Neuron (in vitro differentiated cells): ENCODE measurements around the gene PIM3.
"Not testable (repeated sequence)": the region's sequence is repeated elsewhere in the genome, so short reads cannot be mapped to it uniquely, and the experiment has no call there.

Experiments
- H2AFZ ChIP-seq: one replicate; pipeline ENCODE4 v1.6.1; 2013; ENCODE audit warnings: low read depth, mild to moderate bottlenecking, inconsistent platforms, low read length, moderate library complexity
- H3K27me3 ChIP-seq: one replicate; pipeline ENCODE4 v1.6.1; 2013; ENCODE audit warnings: low read length; ENCODE audit not compliant: insufficient read depth
- H3K36me3 ChIP-seq: one replicate; pipeline ENCODE4 v1.6.1; 2013; ENCODE audit warnings: low read length; ENCODE audit not compliant: insufficient read depth
- H3K4me1 ChIP-seq: one replicate; pipeline ENCODE4 v1.6.1; 2013; ENCODE audit warnings: low read length; ENCODE audit not compliant: insufficient read depth
- H3K4me3 ChIP-seq: 2 replicates; pipeline ENCODE4 v1.5.1; 2013; ENCODE audit warnings: mild to moderate bottlenecking, low read length, moderate library complexity
- H3K9me3 ChIP-seq: one replicate; pipeline ENCODE4 v1.6.1; 2013; ENCODE audit warnings: low read length

PIM3 gene

DNA sequence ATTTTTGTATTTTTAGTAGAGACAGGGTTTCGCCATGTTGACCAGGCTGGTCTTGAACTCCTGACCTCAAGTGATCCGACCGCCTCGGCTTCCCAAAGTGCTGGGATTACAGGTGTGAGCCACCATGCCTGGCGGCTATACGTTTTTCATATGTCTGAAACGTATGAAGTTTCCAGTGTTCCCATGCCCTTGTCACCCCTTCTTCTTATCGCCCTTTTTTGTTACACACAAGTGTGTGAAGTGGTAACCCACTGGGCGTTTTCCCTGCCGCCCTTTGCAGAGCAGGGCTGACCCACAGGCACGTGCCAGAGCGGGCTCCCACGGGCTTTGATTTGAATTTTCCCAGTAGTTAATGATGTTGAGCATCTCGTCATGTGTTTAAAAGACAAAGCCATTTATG lies 17.0 kb downstream of the PIM3 start:
- no peaks in the 10 kb centered on the region for H3K27me3 ChIP-seq
- H3K4me3 ChIP-seq = no peak overlapping the region
- no peaks in the 10 kb centered on the region for H3K36me3 ChIP-seq
- H3K9me3 ChIP-seq = peaks cover 1% of the 10 kb centered on the region
- H2AFZ ChIP-seq = no peak overlapping the region
- H3K4me1 ChIP-seq = no peaks in the 10 kb centered on the region

- no peaks in the 10 kb centered on the region for H3K36me3 ChIP-seq
- no peaks in the 10 kb centered on the region for H3K4me1 ChIP-seq
- no peak overlapping the region for H2AFZ ChIP-seq
- H3K27me3 ChIP-seq = peaks cover 8% of the 10 kb centered on the region
- no peak overlapping the region for H3K4me3 ChIP-seq
- peaks cover 2% of the 10 kb centered on the region for H3K9me3 ChIP-seq
Measured at GRCh38 chr22:49979587-49980264, 19.2 kb downstream of the PIM3 start.

DNA sequence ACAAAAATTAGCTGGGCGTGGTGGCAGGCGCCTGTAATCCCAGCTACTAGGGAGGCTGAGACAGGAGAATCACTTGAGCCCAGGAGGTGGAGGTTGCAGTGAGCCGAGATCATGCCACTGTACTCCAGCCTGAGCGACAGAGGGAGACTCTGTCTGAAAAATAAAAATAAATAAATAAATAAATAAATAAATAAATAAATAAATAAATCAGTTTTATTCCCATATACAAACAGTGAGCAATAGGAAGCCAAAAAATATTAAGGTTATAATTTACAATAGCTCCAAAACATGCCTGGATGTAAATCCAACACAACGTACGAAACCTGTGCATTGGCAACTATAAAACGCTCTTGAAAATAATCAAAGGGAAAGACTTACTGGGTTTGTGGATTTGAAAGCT lies 21.2 kb downstream of the PIM3 start:
- not testable (repeated sequence) for H3K36me3 ChIP-seq, H3K4me3 ChIP-seq, H3K4me1 ChIP-seq, H3K27me3 ChIP-seq, H3K9me3 ChIP-seq, H2AFZ ChIP-seq

GRCh38 chr22:49983148-49984042 lies 22.8 kb downstream of the PIM3 start:
- Histone ChIP-seq H3K4me1 (no peaks in the 10 kb centered on the region), H3K27me3 (peaks cover 10% of the 10 kb centered on the region), H2AFZ (no peak overlapping the region), H3K36me3 (no peaks in the 10 kb centered on the region), H3K9me3 (peaks cover 5% of the 10 kb centered on the region), H3K4me3 (no peak overlapping the region)

- no peaks in the 10 kb centered on the region for H3K36me3 ChIP-seq
- H3K27me3 ChIP-seq = peaks cover 10% of the 10 kb centered on the region
- no peak overlapping the region for H3K4me3 ChIP-seq
- H3K9me3 ChIP-seq = peaks cover 5% of the 10 kb centered on the region
- H2AFZ ChIP-seq = no peak overlapping the region
- no peaks in the 10 kb centered on the region for H3K4me1 ChIP-seq
Measured at GRCh38 chr22:49986325-49986724, 25.8 kb downstream of the PIM3 start.

DNA sequence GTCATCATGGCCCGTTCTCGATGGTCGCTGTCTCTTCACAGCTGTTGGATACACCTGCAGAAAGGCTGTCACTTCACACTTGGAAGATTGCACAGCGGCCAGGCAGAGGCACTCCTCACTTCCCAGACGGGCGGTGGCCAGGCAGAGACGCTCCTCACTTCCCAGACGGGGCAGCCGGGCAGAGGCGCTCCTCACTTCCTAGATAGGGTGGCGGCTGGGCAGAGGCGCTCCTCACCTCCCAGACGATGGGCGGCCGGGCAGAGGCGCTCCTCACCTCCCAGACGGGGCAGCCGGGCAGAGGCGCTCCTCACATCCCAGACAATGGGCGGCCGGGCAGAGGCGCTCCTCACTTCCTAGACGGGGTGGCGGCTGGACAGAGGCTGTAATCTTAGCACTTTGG lies 29.3 kb downstream of the PIM3 start:
- not testable (repeated sequence) for H2AFZ ChIP-seq, H3K9me3 ChIP-seq, H3K36me3 ChIP-seq, H3K4me3 ChIP-seq, H3K4me1 ChIP-seq, H3K27me3 ChIP-seq

GRCh38 chr22:49991167-49991566 lies 30.6 kb downstream of the PIM3 start:
- H3K36me3 ChIP-seq = no peaks in the 10 kb centered on the region

GRCh38 chr22:49991907-49992533 lies 31.4 kb downstream of the PIM3 start:
- H3K4me1 ChIP-seq = no peaks in the 10 kb centered on the region
- no peak overlapping the region for H2AFZ ChIP-seq
- H3K9me3 ChIP-seq = no peaks in the 10 kb centered on the region
- peaks cover 6% of the 10 kb centered on the region for H3K27me3 ChIP-seq
- H3K36me3 ChIP-seq = no peaks in the 10 kb centered on the region
- no peak overlapping the region for H3K4me3 ChIP-seq

More at GRCh38 chr22:49991167-49991566, 30.6 kb downstream of the PIM3 start:
- Histone ChIP-seq H3K4me1 (no peaks in the 10 kb centered on the region), H3K9me3 (no peaks in the 10 kb centered on the region), H3K4me3 (no peak overlapping the region), H2AFZ (no peak overlapping the region), H3K27me3 (no peaks in the 10 kb centered on the region)

DNA sequence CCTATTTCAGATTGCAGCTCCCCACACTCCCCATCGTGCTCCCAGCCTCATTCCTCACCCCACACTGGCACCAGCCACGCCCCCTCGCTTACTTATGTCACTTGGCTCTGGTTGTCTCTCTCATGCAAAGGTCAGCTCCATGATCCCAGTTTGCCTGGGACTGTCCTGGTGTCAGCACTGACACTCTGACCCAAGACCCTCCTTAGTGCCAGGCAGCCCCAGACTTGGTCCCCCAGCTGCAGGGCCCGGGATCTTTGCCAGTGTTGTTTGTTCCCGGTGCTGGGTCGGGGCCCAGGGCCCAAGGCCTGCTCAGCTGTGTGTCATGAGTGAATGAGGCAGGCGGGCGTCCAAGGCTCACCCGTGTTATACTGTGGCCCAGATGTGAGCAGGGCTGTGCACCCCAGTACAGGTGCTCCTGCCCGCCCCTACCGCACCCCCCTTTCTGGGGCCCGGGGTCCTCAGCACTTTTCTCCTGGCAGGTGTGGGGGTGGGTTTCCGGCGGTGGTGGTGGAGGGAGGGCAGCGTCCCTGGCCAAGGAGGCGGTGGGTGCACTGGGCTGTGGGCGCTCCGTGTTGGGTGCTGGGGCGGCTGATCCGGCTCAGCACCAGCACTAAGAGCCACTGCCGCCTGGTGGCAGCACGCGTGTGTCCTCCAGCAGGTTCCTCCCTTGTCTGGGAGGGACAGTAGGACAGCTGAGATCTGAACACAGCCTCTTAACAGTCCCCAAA lies 32.5 kb downstream of the PIM3 start:
- Histone ChIP-seq H2AFZ (no peak overlapping the region), H3K4me3 (no peak overlapping the region), H3K4me1 (no peaks in the 10 kb centered on the region), H3K27me3 (peaks cover 7% of the 10 kb centered on the region), H3K9me3 (no peaks in the 10 kb centered on the region), H3K36me3 (no peaks in the 10 kb centered on the region)

- Histone ChIP-seq H3K27me3 (peaks cover 15% of the 10 kb centered on the region), H3K9me3 (no peaks in the 10 kb centered on the region), H2AFZ (no peak overlapping the region)
Measured at GRCh38 chr22:49993649-49994360, 33.2 kb downstream of the PIM3 start.

GRCh38 chr22:49994361-49995040 lies 33.9 kb downstream of the PIM3 start:
- no peaks in the 10 kb centered on the region for H3K36me3 ChIP-seq
- H2AFZ ChIP-seq = no peak overlapping the region
- peaks cover 19% of the 10 kb centered on the region for H3K27me3 ChIP-seq
- H3K9me3 ChIP-seq = no peaks in the 10 kb centered on the region
- H3K4me3 ChIP-seq = no peak overlapping the region
- no peaks in the 10 kb centered on the region for H3K4me1 ChIP-seq

More at GRCh38 chr22:49993649-49994360, 33.2 kb downstream of the PIM3 start:
- H3K4me1 ChIP-seq = no peaks in the 10 kb centered on the region
- H3K4me3 ChIP-seq = no peak overlapping the region
- no peaks in the 10 kb centered on the region for H3K36me3 ChIP-seq

- Histone ChIP-seq H3K27me3 (peaks cover 22% of the 10 kb centered on the region), H2AFZ (no peak overlapping the region), H3K9me3 (no peaks in the 10 kb centered on the region), H3K4me3 (no peak overlapping the region), H3K4me1 (no peaks in the 10 kb centered on the region), H3K36me3 (no peaks in the 10 kb centered on the region)
Measured at GRCh38 chr22:49995041-49995360, 34.4 kb downstream of the PIM3 start.
